Skeletal muscle tissue (tissue), 4 donors: ENCODE results near the gene FLOT1. TPM values are rescaled to one million over a fixed set of nuclear protein-coding genes. Genes with fewer than 3 reads are reported as not detected.

Source experiments
- H3K27ac ChIP-seq: one replicate; pipeline ENCODE4 v1.7.0; 2013; ENCODE audit warnings: mild to moderate bottlenecking, low read depth, low read length, inconsistent platforms
- H3K27me3 ChIP-seq, 3 donors: one replicate each; pipeline ENCODE4 v1.7.0; 2013; ENCODE audit warnings: low read length in 3 of 3; ENCODE audit not compliant: control insufficient read depth in 3 of 3, insufficient read depth in 3 of 3
- H3K36me3 ChIP-seq, 3 donors: one replicate each; pipeline ENCODE4 v1.7.0; 2013; ENCODE audit warnings: low read length in 3 of 3; ENCODE audit not compliant: control insufficient read depth in 3 of 3, insufficient read depth in 3 of 3
- H3K4me1 ChIP-seq, 3 donors: one replicate each; pipeline ENCODE4 v1.7.0; 2013; ENCODE audit warnings: low read length in 3 of 3, mild to moderate bottlenecking in 3 of 3; ENCODE audit not compliant: control insufficient read depth in 3 of 3, insufficient read depth in 3 of 3
- H3K4me3 ChIP-seq, 3 donors: one replicate each; pipeline ENCODE4 v1.7.0; 2013; ENCODE audit warnings: low read length in 3 of 3
- H3K9ac ChIP-seq, 3 donors: one replicate each; pipeline ENCODE4 v1.7.0; 2013; ENCODE audit warnings: low read length in 3 of 3, mild to moderate bottlenecking in 3 of 3, moderate library complexity in 2 of 3, low read depth in 1 of 3
- H3K9me3 ChIP-seq, 3 donors: one replicate each; pipeline ENCODE4 v1.7.0; 2013; ENCODE audit warnings: low read length in 3 of 3; ENCODE audit not compliant: control insufficient read depth in 3 of 3
- total RNA-seq: library from RNA; depleted of rRNA; stranded (reverse); fragments of >200 nt; gene quantifications from one replicate; pipeline ENCODE4 v1.2.3, GENCODE V29; 2014
- donor health status: Osteomylitis.

Gene FLOT1
- total RNA-seq, 1 donor from 2014 or later: 44.9 TPM

GRCh38 chr6:30779850-30780641 is 37.6 kb upstream of the FLOT1 start:
- H3K27me3 ChIP-seq: no peaks in the 10 kb centered on the region
- H3K4me1 ChIP-seq: peaks cover 31 to 45% (median 38%) of the 10 kb centered on the region in 3 donors
- H3K9me3 ChIP-seq: no peaks in the 10 kb centered on the region
- H3K4me3 ChIP-seq: no peak overlapping the region
- H3K36me3 ChIP-seq: no peaks in the 10 kb centered on the region
- H3K9ac ChIP-seq: no peak overlapping the region
- H3K27ac ChIP-seq: peak overlapping the region; percentile 72

GRCh38 chr6:30778001-30778635 is 35.6 kb upstream of the FLOT1 start:
- H3K27ac ChIP-seq: peak overlapping the region; percentile 72
- no peaks in the 10 kb centered on the region for H3K9me3 ChIP-seq
- no peaks in the 10 kb centered on the region for H3K36me3 ChIP-seq
- no peaks in the 10 kb centered on the region for H3K27me3 ChIP-seq
- H3K4me1 ChIP-seq: peaks cover 31 to 50% (median 43%) of the 10 kb centered on the region in 3 donors
- no peak overlapping the region for H3K9ac ChIP-seq
- no peak overlapping the region for H3K4me3 ChIP-seq

- no peak overlapping the region for H3K9ac ChIP-seq
- H3K4me3 ChIP-seq: no peak overlapping the region
- H3K27ac ChIP-seq: no peak overlapping the region
- H3K27me3 ChIP-seq: no peaks in the 10 kb centered on the region
- peaks cover 27 to 44% (median 36%) of the 10 kb centered on the region in 3 donors for H3K4me1 ChIP-seq
- H3K9me3 ChIP-seq: no peaks in the 10 kb centered on the region
- no peaks in the 10 kb centered on the region for H3K36me3 ChIP-seq
These were observed 34.6 kb upstream of the FLOT1 start for GRCh38 chr6:30777155-30777485.

- Histone ChIP-seq H3K9ac (no peak overlapping the region), H3K4me3 (no peak overlapping the region), H3K4me1 (peaks cover 23 to 39% (median 30%) of the 10 kb centered on the region in 3 donors), H3K27ac (no peak overlapping the region), H3K36me3 (no peaks in the 10 kb centered on the region), H3K9me3 (no peaks in the 10 kb centered on the region), H3K27me3 (no peaks in the 10 kb centered on the region)
These were observed 34.1 kb upstream of the FLOT1 start for GRCh38 chr6:30776390-30777154.

DNA sequence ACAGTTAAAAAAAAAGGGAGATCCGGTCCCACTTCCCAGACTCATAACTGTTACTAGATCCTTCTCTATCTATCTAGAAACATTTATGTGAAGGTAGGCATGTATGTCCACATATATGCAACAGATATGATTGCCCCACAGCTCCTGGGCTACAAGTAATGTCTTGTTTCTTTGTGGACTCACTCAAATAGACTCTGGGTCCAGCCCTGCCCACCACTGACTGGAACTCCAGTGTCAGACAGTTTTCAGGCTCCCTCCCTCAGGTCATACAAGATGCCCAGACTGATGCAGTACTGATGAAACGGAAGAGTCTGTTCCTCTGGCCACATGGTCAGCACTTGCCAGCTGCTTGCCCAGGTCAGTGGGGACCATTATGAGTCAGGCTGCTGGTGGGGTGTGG is 32.6 kb upstream of the FLOT1 start:
- Histone ChIP-seq H3K9ac (no peak overlapping the region), H3K4me1 (peaks cover 14 to 26% (median 18%) of the 10 kb centered on the region in 3 donors), H3K27ac (no peak overlapping the region), H3K4me3 (no peak overlapping the region), H3K27me3 (no peaks in the 10 kb centered on the region), H3K9me3 (no peaks in the 10 kb centered on the region), H3K36me3 (no peaks in the 10 kb centered on the region)

DNA sequence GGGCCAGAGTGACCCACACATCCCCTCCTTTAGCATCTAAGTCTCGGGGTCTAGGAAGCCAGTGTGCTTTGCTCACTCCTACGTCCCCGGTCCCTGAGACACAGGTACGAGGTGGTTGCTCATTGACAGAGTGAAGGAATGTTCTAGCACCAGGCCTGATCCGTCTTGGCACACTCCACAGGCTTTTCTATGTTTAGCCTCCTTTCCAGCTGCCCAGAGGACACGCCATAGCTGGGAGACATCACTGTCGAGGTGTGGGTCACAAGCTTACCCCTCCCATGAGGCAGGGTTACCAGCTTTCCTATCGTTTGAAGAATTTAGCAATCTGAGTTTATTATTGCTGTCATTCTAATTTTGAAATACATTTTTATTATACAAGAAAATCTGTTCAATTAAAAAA is 32.2 kb upstream of the FLOT1 start:
- Histone ChIP-seq H3K4me1 (peaks cover 12 to 26% (median 16%) of the 10 kb centered on the region in 3 donors), H3K4me3 (no peak overlapping the region), H3K9me3 (no peaks in the 10 kb centered on the region), H3K27ac (no peak overlapping the region), H3K36me3 (no peaks in the 10 kb centered on the region), H3K9ac (no peak overlapping the region), H3K27me3 (no peaks in the 10 kb centered on the region)

GRCh38 chr6:30770592-30770991 is 28.1 kb upstream of the FLOT1 start:
- H3K4me3 ChIP-seq: no peak overlapping the region
- H3K9me3 ChIP-seq: no peaks in the 10 kb centered on the region
- no peak overlapping the region for H3K27ac ChIP-seq
- no peaks in the 10 kb centered on the region for H3K36me3 ChIP-seq
- no peak overlapping the region for H3K9ac ChIP-seq
- peaks cover 10 to 22% (median 16%) of the 10 kb centered on the region in 3 donors for H3K4me1 ChIP-seq
- no peaks in the 10 kb centered on the region for H3K27me3 ChIP-seq

DNA sequence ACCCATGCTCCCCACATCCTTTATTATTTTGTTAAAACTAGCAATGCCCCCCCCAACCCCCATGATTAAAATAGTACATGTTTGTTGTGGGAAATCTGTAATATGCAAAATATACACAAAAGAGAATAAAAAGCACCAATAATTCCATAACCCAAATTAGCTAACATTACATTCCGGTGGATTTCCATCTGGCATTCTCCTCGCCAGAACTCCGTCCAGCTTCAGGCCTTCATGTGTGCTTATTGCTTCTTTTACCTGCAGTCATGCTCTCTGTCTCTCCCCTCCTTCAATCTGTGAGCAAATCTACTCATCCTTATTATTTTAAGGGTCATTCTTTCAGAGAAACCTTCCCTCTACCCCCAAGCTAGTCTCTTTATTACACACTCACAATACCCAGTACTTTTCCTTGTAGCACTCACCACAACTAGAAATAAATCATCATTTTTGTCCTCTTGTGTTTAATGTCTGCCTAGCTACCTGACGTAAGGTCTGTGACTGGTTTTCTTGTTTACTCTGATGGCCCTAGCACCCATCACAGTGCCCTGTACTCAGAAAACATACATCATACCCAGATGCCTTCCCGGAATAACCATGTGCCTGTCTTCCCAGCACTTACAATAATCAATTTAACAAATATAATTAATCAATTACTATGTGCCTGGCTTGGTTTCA is 27.5 kb upstream of the FLOT1 start:
- H3K27ac ChIP-seq: no peak overlapping the region
- peaks cover 10 to 22% (median 16%) of the 10 kb centered on the region in 3 donors for H3K4me1 ChIP-seq
- H3K4me3 ChIP-seq: no peak overlapping the region
- H3K27me3 ChIP-seq: no peaks in the 10 kb centered on the region
- H3K9me3 ChIP-seq: no peaks in the 10 kb centered on the region
- no peak overlapping the region for H3K9ac ChIP-seq
- H3K36me3 ChIP-seq: no peaks in the 10 kb centered on the region

DNA sequence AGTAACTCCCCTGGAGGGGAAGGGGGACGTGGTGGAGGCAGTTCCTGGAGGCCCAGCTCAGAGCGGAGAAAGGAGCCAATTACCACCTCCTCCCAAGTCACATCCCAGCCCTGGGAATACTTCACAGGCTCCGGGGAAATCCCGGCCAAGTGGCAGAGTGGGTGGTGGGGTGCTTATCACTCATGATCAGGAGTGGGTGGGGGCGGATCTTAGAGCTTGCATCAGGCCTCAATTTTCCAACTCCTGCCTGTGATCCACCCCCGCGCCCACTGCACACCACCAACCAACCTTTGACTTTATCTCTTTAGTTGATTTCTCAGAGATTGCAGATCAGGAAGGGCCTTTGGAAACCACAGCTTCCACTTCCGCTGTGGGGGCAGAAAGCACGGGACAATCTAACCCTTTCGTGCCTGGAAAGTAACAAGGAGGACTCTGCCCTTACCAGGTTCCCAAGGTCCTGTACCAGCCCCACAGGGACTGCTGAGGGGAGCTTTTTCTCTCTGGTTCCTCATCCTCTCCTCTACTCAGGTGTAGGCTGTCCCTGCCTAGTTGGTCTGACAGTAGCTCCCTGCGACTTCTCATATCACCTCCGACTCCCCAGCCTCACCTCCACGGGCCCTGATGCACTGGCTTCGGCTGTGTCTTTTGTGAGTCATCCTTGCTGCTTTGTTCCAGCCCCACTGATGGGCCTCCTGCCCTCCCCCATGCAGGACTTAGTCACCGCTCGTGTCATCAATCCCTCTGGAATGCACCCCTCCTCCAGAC is 26.8 kb upstream of the FLOT1 start:
- Histone ChIP-seq H3K9me3 (no peaks in the 10 kb centered on the region), H3K9ac (peak overlapping the region in 2 of 3 donors; percentile 23 to 40), H3K27me3 (no peaks in the 10 kb centered on the region), H3K4me1 (peaks cover 11 to 19% (median 12%) of the 10 kb centered on the region in 3 donors), H3K27ac (no peak overlapping the region), H3K4me3 (no peak overlapping the region), H3K36me3 (no peaks in the 10 kb centered on the region)
